ENCODE measurements around the gene ST3GAL3. TPM values are rescaled to one million over a fixed set of nuclear protein-coding genes. Genes with fewer than 3 reads are reported as not detected.
"Not testable (repeated sequence)": the region's sequence is repeated elsewhere in the genome, so short reads cannot be mapped to it uniquely, and the experiment has no call there.

The ST3GAL3 gene
- total and polyA plus RNA-seq, 8 donors, result 1.6 to 68.3 (median 6.7) TPM

DNA sequence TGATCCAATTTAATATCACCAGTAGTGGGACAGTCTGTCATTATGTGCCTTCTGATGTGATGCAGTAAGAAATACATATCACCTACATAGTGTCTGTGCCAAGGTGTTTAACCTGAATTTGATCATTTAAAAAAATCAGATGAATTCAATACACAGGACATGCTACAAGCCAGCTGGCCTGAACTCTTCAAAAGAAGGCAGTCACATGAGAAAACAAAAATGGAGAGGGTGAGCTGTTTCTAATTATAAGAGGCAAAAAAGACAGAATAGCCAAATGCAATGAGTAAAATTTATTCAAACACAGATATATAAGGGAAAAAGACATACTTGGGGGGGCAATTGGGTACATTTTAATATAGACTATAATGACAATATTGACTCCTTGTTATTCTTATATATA lies 66.5 kb downstream of the ST3GAL3 start:
- TF ChIP-seq, protein P1, sequence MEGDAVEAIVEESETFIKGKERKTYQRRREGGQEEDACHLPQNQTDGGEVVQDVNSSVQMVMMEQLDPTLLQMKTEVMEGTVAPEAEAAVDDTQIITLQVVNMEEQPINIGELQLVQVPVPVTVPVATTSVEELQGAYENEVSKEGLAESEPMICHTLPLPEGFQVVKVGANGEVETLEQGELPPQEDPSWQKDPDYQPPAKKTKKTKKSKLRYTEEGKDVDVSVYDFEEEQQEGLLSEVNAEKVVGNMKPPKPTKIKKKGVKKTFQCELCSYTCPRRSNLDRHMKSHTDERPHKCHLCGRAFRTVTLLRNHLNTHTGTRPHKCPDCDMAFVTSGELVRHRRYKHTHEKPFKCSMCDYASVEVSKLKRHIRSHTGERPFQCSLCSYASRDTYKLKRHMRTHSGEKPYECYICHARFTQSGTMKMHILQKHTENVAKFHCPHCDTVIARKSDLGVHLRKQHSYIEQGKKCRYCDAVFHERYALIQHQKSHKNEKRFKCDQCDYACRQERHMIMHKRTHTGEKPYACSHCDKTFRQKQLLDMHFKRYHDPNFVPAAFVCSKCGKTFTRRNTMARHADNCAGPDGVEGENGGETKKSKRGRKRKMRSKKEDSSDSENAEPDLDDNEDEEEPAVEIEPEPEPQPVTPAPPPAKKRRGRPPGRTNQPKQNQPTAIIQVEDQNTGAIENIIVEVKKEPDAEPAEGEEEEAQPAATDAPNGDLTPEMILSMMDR (IDR thresholded peaks at IDR 0.05), result no peak
- TF ChIP-seq EP300 (IDR thresholded peaks at IDR 0.05) (no peak), POLR2A (IDR thresholded peaks at IDR 0.05) (no peak), POLR2AphosphoS5 (IDR thresholded peaks at IDR 0.05) (no peak)
- DNase-seq, result no peak
- Histone ChIP-seq H3K4me1 (no peaks in the 10 kb centered on the region), H3K27ac (no peak overlapping the region), H3K9me3 (no peaks in the 10 kb centered on the region), H3K4me3 (no peak overlapping the region), H3K27me3 (no peaks in the 10 kb centered on the region), H3K36me3 (no peaks in the 10 kb centered on the region)
- intact Hi-C loops (cut with DNase I; ENCODE audit: low total_unique reads), result no loop called here

DNA sequence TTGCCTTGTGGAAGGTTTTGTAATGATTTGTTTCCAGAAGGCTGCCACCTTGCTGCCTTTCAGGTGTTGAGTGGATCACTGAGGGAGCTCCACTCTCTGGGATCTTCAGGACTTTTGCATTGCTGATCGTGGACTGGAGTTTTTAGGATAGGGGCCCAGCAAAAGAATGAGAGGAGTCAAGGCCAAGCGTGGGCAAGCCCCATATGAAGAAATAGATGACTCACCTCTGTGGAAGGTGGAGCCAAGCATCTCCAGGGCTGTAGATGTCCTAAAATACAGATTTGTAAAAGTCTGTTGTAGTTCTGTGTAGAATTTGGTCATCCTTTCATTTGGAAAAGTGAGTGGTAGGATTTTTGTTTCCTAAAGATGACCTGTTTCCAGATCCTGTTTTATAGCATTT lies 67.0 kb downstream of the ST3GAL3 start:
- Histone ChIP-seq H3K27me3 (no peaks in the 10 kb centered on the region), H3K4me1 (no peaks in the 10 kb centered on the region), H3K4me3 (no peak overlapping the region), H3K36me3 (no peaks in the 10 kb centered on the region), H3K9me3 (no peaks in the 10 kb centered on the region), H3K27ac (no peak overlapping the region)
- no peak for DNase-seq
- WGBS, 5 donors, result 81 to 89% (median 86%) methylated on average over 2 of the region's 2 CpGs
- TF ChIP-seq EP300 (IDR thresholded peaks at IDR 0.05) (no peak), POLR2AphosphoS5 (IDR thresholded peaks at IDR 0.05) (no peak), POLR2A (IDR thresholded peaks at IDR 0.05) (no peak)
- TF ChIP-seq, protein P1 (IDR thresholded peaks at IDR 0.05), result no peak
- intact Hi-C loops (cut with DNase I; ENCODE audit: low total_unique reads), result no loop called here

DNA sequence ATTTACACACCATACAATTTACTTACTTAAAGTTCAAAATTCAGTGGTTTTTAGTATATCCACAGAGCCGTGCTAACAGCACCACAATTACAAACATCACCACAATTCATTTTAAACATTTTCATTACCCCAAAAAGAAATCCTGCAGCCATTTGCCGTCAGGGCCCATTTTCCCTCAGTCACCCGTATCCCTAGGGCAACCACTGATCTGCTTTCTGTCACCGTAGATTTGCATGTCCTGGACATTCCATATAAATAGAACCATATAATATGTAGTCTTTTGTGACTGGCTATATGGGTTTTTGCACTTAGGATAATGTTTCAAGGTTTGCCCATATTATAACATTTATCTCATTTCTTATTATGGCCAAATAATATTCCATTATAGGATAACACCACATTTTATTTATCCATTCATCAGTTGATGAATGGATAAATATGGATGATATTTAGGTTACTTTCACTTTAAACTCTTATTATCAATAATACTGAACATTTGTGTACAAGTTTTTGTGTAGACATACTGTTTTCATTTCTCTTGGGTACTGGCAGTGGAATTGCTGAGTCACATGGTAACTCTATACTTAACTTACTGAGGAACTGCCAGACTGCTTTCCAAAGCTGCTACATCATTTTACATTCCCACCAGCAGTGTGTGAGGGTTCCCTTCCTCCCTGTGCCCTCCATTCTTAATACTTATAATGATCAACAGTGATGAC lies 68.9 kb downstream of the ST3GAL3 start:
- intact Hi-C loops (cut with DNase I; ENCODE audit: low total_unique reads), result no loop called here
- TF ChIP-seq EP300 (IDR thresholded peaks at IDR 0.05) (no peak), POLR2AphosphoS5 (IDR thresholded peaks at IDR 0.05) (no peak), POLR2A (IDR thresholded peaks at IDR 0.05) (no peak)
- TF ChIP-seq, protein P1 (IDR thresholded peaks at IDR 0.05), result no peak

DNA sequence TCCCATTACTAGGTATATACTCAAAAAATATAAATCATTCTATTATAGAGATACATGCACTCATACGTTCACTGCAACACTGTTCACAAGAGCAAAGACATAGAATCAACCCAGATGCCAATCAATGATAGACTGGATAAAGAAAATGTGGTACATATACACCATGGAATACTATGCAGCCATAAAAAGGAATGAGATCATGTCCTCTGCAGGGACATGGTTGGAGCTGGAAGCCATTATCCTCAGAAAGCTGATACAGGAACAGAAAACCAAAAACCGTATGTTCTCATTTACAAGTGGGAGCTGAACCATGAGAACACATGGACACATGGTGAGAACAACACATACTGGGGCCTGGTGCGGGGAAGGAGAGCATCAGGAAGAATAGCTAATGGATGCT lies 70.6 kb downstream of the ST3GAL3 start:
- H3K27me3 ChIP-seq; intact Hi-C loops (cut with DNase I; ENCODE audit: low total_unique reads); H3K4me3 ChIP-seq; H3K9me3 ChIP-seq; H3K36me3 ChIP-seq; H3K4me1 ChIP-seq; H3K27ac ChIP-seq; DNase-seq: not testable (repeated sequence)
- 94 to 98% (median 96%) methylated on average over 3 of the region's 3 CpGs for WGBS, 5 donors

More for the DNA sequence above, 68.9 kb downstream of the ST3GAL3 start:
- Histone ChIP-seq H3K36me3 (no peaks in the 10 kb centered on the region), H3K27ac (no peak overlapping the region), H3K9me3 (peaks cover 0 to 6% (median 2%) of the 10 kb centered on the region in 4 donors), H3K4me1 (no peaks in the 10 kb centered on the region), H3K4me3 (no peak overlapping the region), H3K27me3 (no peaks in the 10 kb centered on the region)
- WGBS, 5 donors, result 84 to 97% (median 95%) methylated on average over 4 of the region's 4 CpGs
- DNase-seq, result no peak

DNA sequence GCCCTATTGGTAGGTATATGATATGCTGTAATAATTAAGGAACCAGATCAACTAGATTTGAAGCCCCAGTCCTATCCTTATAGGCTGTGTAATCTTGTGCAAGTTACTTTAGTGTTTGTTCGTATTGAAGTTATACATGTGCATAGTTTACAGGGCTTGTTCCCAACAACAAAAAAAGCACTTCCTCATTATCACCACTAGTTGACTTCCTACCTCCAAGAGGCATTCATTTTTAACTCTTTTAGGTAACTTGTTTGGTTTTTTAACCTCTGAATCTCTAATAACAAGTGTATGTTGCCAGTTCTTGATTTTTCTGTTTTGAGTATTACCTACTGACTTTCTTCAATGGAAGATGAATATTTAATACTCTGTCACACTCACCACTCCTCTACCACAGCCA lies 71.9 kb downstream of the ST3GAL3 start:
- no peaks in the 10 kb centered on the region for H3K36me3 ChIP-seq
- intact Hi-C loops (cut with DNase I; ENCODE audit: low total_unique reads), result no loop called here
- H3K9me3 ChIP-seq, result peaks cover 0 to 6% (median 2%) of the 10 kb centered on the region in 4 donors
- no peak overlapping the region for H3K27ac ChIP-seq
- no peak for DNase-seq
- H3K4me3 ChIP-seq, result no peak overlapping the region
- WGBS, 5 donors, result 62 to 100% (median 95%) methylated on average over 1 of the region's 1 CpG
- H3K27me3 ChIP-seq, result no peaks in the 10 kb centered on the region
- TF ChIP-seq, protein P1 (IDR thresholded peaks at IDR 0.05), result no peak
- no peak for TF ChIP-seq POLR2AphosphoS5 (IDR thresholded peaks at IDR 0.05)
- peaks cover 0 to 7% (median 0%) of the 10 kb centered on the region in 4 donors for H3K4me1 ChIP-seq
